HEK293T (cell line): ENCODE results near the gene VWCE.
"Not testable (repeated sequence)": the region's sequence is repeated elsewhere in the genome, so short reads cannot be mapped to it uniquely, and the experiment has no call there.

Source experiments
- BHLHE40 ChIP-seq: fragments of 450-650 bp; IDR thresholded peaks from 2 replicates; pipeline ENCODE4 v1.6.1; 2016; ENCODE audit warnings: mild to moderate bottlenecking, moderate library complexity, borderline replicate concordance
- FOXK2 ChIP-seq: fragments of 450-650 bp; IDR thresholded peaks from 2 replicates; pipeline ENCODE4 v1.6.1; 2016; ENCODE audit warnings: mild to moderate bottlenecking
- SP1 ChIP-seq: fragments of 450-650 bp; IDR thresholded peaks from 2 replicates; pipeline ENCODE4 v1.6.1; 2017
- SUZ12 ChIP-seq: fragments of 450-650 bp; IDR thresholded peaks from 2 replicates; pipeline ENCODE4 v1.6.1; 2016; ENCODE audit warnings: mild to moderate bottlenecking
- TARDBP ChIP-seq: fragments of 450-650 bp; IDR thresholded peaks from 2 replicates; pipeline ENCODE4 v1.6.1; 2016

DNA sequence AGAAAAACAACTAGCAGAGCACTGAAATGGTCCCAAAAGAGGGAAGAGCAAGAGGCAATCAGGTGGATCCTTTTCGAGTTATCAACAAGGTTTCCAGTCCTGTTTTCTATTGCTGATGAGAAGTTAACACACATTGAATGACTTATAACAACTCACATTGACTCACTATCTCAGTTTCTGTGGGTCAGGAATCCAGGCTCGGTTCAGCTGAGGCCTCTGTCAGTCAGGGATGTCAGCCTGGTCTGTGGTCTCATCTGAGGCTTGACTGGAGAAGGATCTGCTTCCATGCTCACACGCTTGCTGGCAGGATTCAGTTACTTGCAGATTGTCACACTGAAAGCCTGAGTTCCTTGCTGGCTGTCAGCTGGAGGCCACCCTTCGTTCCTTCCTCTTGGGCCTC, 76.8 kb downstream of the VWCE start:
- not testable (repeated sequence) for TF ChIP-seq SP1, FOXK2, TARDBP, SUZ12, BHLHE40
